DND-41 (cell line): ENCODE results near the gene FAM20C.

Experiments
- CTCF ChIP-seq: IDR thresholded peaks from 2 replicates; pipeline ENCODE4 v1.5.1; 2012; ENCODE audit warnings: borderline replicate concordance, low read length, moderate library complexity, mild to moderate bottlenecking; ENCODE audit not compliant: poor library complexity, severe bottlenecking; ENCODE audit errors: extremely low read depth
- EZH2 ChIP-seq: IDR thresholded peaks from 3 replicates; pipeline ENCODE4 v1.6.1; 2012; ENCODE audit warnings: borderline replicate concordance, low read depth, mild to moderate bottlenecking, moderate library complexity, low read length, inconsistent platforms; ENCODE audit not compliant: severe bottlenecking

- TF ChIP-seq CTCF (no peak), EZH2 (no peak)
Measured at GRCh38 chr7:272631-273030, 80.3 kb downstream of the FAM20C start.
